Renal cortex interstitium (tissue), 11 donors: Measurements from ENCODE around the gene PCDHGA5. TPM values are rescaled to one million over a fixed set of nuclear protein-coding genes. Genes with fewer than 3 reads are reported as not detected.
"Not testable (repeated sequence)": the region's sequence is repeated elsewhere in the genome, so short reads cannot be mapped to it uniquely, and the experiment has no call there.

Experiments
- DNase-seq, 11 donors: peaks; one replicate each; pipeline ENCODE4 v3.0.0-alpha.2; 2013; ENCODE audit warnings: low read depth in 9 of 11, low spot score in 4 of 11; ENCODE audit errors: extremely low read depth in 1 of 11
- polyA plus RNA-seq, 3 donors: library from polyadenylated mRNA; unstranded; fragments of 120-200 nt; gene quantifications; one replicate each; pipeline ENCODE4 v1.2.1, GENCODE V29; 2013; ENCODE audit not compliant: insufficient read length in 3 of 3

Gene PCDHGA5
- polyA plus RNA-seq, 3 donors, result 2.1 to 2.7 (median 2.6) TPM

DNA sequence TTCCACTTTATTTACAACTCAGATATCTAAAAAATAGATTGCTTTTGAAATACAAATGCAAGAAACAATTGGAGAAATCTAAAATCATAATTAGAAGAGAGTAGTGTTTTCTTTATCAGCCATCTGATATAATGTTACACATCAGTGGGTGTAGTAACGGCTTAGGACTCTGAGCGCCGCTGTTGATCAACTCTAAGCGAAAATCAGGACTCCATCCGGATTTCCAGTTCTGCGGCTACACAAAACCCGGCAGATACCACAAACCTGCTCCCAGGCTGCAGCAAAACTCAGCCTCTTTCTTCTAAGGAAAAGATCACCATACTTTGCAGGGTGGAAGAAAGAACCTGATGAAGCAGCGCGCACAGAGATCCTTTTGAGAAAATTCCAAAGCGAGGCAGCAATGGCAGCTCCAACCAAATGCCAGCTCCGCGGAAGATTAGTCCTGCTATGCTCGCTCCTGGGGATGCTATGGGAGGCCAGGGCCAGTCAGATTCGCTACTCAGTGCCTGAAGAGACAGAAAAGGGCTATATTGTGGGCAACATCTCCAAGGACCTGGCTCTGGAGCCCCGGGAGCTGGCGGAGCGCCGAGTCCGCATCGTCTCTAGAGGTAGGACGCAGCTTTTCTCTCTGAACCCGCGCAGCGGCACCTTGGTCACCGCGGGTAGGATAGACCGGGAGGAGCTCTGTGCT, 38.7 kb downstream of the PCDHGA5 start, which contains the start of gene PCDHGA9:
Gene PCDHGA9, plus strand, starts transcription at position 226 of the 691 bp plus-strand sequence. Its CDS starts 175 bp downstream, at position 401.
- DNase-seq, result no peak

DNA sequence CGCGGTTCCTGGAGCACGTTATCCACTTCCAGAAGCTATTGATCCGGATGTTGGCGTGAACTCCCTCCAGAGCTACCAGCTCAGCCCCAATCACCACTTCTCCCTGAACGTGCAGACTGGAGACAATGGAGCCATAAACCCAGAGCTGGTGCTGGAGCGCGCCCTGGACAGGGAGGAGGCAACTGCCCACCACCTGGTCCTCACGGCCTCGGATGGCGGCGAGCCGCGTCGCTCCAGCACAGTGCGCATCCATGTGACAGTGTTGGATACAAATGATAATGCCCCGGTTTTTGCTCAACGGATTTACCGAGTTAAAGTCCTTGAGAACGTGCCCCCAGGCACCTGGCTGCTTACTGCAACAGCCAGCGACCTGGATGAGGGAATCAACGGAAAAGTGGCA, 39.4 kb downstream of the PCDHGA5 start:
- no peak for DNase-seq

DNA sequence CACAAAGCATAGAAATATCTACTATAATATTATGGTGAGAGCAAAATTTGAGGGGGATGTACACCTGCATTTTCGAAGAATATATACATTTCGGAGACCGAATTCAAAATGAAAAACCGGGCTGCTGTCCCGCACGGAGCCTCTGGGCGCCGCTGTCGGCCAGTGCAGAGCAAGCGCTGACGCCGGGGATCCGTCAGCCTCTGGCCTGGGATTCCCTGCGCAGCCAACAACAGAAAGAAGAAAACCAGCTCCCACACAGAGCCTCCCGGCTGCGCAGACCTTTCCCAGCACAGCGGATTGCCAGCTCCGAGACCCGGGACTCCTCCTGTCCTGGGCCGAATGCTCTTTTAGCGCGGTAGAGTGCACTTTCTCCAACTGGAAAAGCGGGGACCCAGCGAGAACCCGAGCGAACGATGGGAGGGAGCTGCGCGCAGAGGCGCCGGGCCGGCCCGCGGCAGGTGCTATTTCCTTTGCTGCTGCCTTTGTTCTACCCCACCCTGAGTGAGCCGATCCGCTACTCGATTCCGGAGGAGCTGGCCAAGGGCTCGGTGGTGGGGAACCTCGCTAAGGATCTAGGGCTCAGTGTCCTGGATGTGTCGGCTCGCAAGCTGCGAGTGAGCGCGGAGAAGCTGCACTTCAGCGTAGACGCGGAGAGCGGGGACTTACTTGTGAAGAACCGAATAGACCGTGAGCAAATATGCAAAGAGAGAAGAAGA, 44.0 kb downstream of the PCDHGA5 start, which contains the start of gene PCDHGB6:
Gene PCDHGB6, plus strand, starts transcription at position 232 of the 716 bp plus-strand sequence. Its CDS starts 182 bp downstream, at position 414.
- DNase-seq, result not testable (repeated sequence)

DNA sequence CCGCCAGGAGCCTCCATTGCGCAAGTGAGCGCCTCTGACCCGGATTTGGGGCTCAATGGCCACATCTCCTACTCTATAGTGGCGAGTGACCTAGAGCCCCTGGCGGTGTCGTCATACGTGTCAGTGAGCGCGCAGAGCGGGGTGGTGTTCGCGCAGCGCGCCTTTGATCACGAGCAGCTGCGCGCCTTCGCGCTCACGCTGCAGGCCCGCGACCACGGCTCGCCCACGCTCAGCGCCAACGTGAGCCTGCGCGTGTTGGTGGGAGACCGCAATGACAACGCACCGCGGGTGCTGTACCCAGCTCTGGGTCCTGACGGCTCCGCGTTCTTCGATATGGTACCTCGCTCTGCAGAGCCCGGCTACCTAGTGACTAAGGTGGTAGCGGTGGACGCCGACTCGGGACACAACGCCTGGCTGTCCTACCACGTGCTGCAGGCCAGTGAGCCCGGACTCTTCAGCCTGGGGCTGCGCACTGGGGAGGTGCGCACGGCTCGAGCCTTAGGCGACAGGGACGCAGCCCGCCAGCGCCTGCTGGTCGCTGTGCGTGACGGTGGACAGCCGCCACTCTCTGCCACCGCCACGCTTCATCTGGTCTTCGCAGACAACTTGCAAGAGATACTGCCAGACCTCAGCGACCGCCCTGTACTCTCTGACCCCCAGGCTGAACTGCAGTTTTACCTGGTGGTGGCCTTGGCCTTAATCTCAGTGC, 45.8 kb downstream of the PCDHGA5 start:
- DNase-seq, result no peak

DNA sequence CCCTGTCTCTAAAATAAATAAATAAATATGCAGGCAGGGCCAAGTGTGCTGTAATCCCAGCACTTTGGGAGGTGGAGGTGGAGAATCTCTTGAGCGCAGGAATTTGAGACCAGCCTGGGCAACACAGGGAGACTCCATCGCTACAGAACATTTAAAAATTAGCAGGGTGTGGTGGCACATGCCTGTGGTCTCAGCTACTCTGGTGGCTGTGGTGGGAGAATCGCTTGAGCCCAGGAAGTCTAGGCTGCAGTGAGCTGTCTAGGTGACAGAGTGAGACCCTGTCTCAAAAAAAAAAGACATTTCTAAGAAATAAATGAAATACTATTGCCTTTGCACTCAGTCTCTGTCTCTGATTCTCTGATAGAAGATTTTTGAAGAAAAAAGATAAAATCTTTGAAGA, 47.6 kb downstream of the PCDHGA5 start:
- no peak for DNase-seq

DNA sequence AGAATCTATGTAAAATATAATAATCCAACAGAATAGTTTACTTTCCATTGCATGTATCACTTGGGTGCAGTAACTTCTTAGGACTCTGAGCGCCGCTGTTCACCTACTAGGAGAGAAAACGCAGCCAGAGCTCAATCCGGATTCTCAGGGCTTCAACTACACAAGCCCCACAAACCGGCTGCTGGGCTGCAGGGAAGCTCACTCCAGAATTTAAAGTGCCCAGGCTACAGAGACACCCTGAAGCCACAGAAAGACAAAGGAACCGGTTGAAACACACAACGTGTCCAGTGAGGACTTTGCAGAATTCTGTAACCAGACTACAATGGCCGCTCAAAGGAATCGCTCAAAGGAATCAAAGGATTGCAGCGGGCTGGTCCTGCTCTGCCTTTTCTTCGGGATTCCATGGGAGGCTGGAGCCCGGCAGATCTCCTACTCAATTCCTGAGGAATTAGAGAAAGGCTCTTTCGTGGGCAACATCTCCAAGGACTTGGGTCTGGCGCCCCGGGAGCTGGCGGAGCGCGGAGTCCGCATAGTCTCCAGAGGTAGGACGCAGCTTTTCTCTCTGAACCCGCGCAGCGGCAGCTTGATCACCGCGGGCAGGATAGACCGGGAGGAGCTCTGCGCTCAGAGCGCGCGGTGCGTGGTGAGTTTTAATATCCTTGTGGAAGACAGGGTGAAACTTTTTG, 49.0 kb downstream of the PCDHGA5 start, which contains the start of gene PCDHGA10:
Gene PCDHGA10, plus strand, starts transcription at position 134 of the 686 bp plus-strand sequence. Its CDS starts 189 bp downstream, at position 323.
- no peak for DNase-seq

DNA sequence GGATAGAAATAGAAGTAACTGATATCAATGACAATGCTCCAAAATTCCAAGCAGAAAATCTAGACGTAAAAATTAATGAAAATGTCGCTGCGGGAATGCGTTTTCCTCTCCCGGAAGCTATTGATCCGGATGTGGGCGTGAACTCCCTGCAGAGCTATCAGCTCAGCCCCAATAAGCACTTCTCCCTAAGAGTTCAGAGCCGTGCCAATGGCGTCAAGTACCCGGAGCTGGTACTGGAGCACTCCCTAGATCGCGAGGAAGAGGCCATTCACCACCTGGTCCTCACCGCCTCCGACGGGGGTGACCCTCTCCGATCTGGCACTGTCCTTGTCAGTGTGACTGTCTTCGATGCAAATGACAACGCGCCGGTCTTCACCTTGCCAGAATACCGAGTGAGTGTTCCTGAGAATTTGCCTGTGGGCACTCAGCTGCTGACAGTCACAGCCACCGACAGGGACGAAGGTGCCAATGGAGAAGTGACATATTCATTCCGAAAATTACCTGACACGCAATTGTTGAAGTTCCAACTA, 49.6 kb downstream of the PCDHGA5 start:
- no peak for DNase-seq

DNA sequence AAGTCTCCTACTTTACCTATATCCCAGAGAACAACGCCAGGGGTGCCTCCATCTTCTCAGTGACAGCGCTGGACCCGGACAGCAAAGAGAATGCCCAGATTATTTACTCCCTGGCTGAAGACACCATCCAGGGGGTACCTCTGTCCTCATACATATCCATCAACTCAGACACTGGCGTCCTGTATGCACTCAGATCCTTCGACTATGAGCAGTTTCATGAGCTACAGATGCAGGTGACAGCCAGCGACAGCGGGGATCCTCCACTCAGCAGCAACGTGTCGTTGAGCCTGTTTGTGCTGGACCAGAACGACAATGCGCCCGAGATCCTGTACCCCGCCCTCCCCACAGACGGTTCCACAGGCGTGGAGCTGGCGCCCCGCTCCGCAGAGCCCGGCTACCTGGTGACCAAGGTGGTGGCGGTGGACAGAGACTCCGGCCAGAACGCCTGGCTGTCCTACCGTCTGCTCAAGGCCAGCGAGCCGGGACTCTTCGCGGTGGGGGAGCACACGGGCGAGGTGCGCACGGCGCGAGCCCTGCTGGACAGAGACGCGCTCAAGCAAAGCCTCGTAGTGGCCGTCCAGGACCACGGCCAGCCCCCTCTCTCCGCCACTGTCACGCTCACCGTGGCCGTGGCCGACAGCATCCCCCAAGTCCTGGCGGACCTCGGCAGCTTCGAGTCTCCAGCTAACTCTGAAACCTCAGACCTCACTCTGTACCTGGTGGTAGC, 50.7 kb downstream of the PCDHGA5 start:
- DNase-seq, result not testable (repeated sequence)

DNA sequence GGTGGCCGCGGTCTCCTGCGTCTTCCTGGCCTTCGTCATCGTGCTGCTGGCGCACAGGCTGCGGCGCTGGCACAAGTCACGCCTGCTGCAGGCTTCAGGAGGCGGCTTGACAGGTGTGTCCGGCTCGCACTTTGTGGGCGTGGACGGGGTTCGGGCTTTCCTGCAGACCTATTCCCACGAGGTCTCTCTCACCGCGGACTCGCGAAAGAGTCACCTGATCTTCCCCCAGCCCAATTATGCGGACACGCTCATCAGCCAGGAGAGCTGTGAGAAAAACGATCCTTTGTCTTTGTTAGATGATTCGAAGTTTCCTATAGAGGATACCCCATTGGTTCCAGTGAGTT, 51.3 kb downstream of the PCDHGA5 start:
- not testable (repeated sequence) for DNase-seq

Other genes starting within 250 kb of the PCDHGA5 start
- 1 to 10 TPM; 1.2 to 2.6 (median 1.7) TPM for gene PCDHB4, start 242.3 kb upstream of the PCDHGA5 start, polyA plus RNA-seq
- gene PCDHB5, start 229.0 kb upstream of the PCDHGA5 start, polyA plus RNA-seq, result 1 to 10 TPM; 6.0 to 9.0 (median 8.5) TPM
- gene PCDHB6, start 214.1 kb upstream of the PCDHGA5 start, polyA plus RNA-seq, result 1 to 10 TPM; 2.4 to 3.2 (median 3.0) TPM
- gene PCDHB7, start 191.5 kb upstream of the PCDHGA5 start, polyA plus RNA-seq, result 1 to 10 TPM; 4.0 to 4.4 (median 4.2) TPM
- 1 to 10 TPM; 1.8 to 3.7 (median 2.4) TPM for gene PCDHB8, start 186.4 kb upstream of the PCDHGA5 start, polyA plus RNA-seq
- gene PCDHB16, start 181.8 kb upstream of the PCDHGA5 start, polyA plus RNA-seq, result 1 to 10 TPM; 5.0 to 7.6 (median 5.1) TPM
- gene PCDHB9, start 177.0 kb upstream of the PCDHGA5 start, polyA plus RNA-seq, result 1 to 10 TPM; 4.1 to 4.4 (median 4.3) TPM
- 1 to 10 TPM; 4.8 to 7.5 (median 6.8) TPM for gene PCDHB10, start 171.8 kb upstream of the PCDHGA5 start, polyA plus RNA-seq
- gene PCDHB11, start 164.5 kb upstream of the PCDHGA5 start, polyA plus RNA-seq, result 1 to 10 TPM; 4.0 to 6.3 (median 4.7) TPM
- 1 to 10 TPM; 4.6 to 5.1 (median 5.0) TPM for gene PCDHB12, start 155.4 kb upstream of the PCDHGA5 start, polyA plus RNA-seq
- 1 to 10 TPM; 6.9 to 7.9 (median 7.2) TPM for gene PCDHB13, start 150.2 kb upstream of the PCDHGA5 start, polyA plus RNA-seq
- gene PCDHB14, start 140.8 kb upstream of the PCDHGA5 start, polyA plus RNA-seq, result 10 to 100 TPM in 2 of 3 donors, 1 to 10 TPM in 1; 9.5 to 11.6 (median 10.6) TPM
- gene PCDHB15, start 118.8 kb upstream of the PCDHGA5 start, polyA plus RNA-seq, result 10 to 100 TPM; 13.2 to 15.0 (median 14.9) TPM
- under 1 TPM in 2 of 3 donors, not detected in 1; 0.14 to 0.35 TPM for gene SLC25A2, start 60.1 kb upstream of the PCDHGA5 start, polyA plus RNA-seq
- gene TAF7, start 43.4 kb upstream of the PCDHGA5 start, polyA plus RNA-seq, result 100 to 1,000 TPM; 134 to 184 (median 157) TPM
- gene PCDHGA1, start 33.6 kb upstream of the PCDHGA5 start, polyA plus RNA-seq, result 1 to 10 TPM in 2 of 3 donors, under 1 TPM in 1; 0.92 to 1.2 (median 1.0) TPM
- 1 to 10 TPM; 6.0 to 7.9 (median 6.1) TPM for gene PCDHGA2, start 25.4 kb upstream of the PCDHGA5 start, polyA plus RNA-seq
- 1 to 10 TPM; 3.1 to 4.2 (median 3.6) TPM for gene PCDHGA3, start 20.3 kb upstream of the PCDHGA5 start, polyA plus RNA-seq
- gene PCDHGB1, start 14.1 kb upstream of the PCDHGA5 start, polyA plus RNA-seq, result 1 to 10 TPM; 1.5 to 2.5 (median 2.2) TPM
- gene PCDHGA4, start 9.1 kb upstream of the PCDHGA5 start, polyA plus RNA-seq, result 1 to 10 TPM; 2.0 to 3.4 (median 2.2) TPM
- 1 to 10 TPM; 3.5 to 4.3 (median 3.8) TPM for gene PCDHGB2, start 4.2 kb upstream of the PCDHGA5 start, polyA plus RNA-seq
- gene PCDHGB3, start 6.1 kb downstream of the PCDHGA5 start, polyA plus RNA-seq, result 1 to 10 TPM; 2.1 to 2.5 (median 2.5) TPM
- 1 to 10 TPM; 6.5 to 8.0 (median 7.2) TPM for gene PCDHGA6, start 9.7 kb downstream of the PCDHGA5 start, polyA plus RNA-seq
- gene PCDHGA7, start 18.6 kb downstream of the PCDHGA5 start, polyA plus RNA-seq, result 1 to 10 TPM; 2.0 to 2.7 (median 2.5) TPM
- 1 to 10 TPM; 4.9 to 6.5 (median 6.1) TPM for gene PCDHGB4, start 23.5 kb downstream of the PCDHGA5 start, polyA plus RNA-seq
- gene PCDHGA8, start 28.5 kb downstream of the PCDHGA5 start, polyA plus RNA-seq, result 1 to 10 TPM in 1 of 3 donors, under 1 TPM in 2; 0.58 to 1.0 (median 0.61) TPM
- gene PCDHGB5, start 33.8 kb downstream of the PCDHGA5 start, polyA plus RNA-seq, result 10 to 100 TPM in 2 of 3 donors, 1 to 10 TPM in 1; 8.6 to 11.5 (median 10.8) TPM
- 1 to 10 TPM; 3.6 to 6.2 (median 5.4) TPM for gene PCDHGA9, start 38.6 kb downstream of the PCDHGA5 start, polyA plus RNA-seq
- gene PCDHGB6, start 43.9 kb downstream of the PCDHGA5 start, polyA plus RNA-seq, result 1 to 10 TPM; 6.7 to 7.6 (median 7.6) TPM
- gene PCDHGA10, start 48.8 kb downstream of the PCDHGA5 start, polyA plus RNA-seq, result 1 to 10 TPM; 3.0 to 3.7 (median 3.3) TPM
- 10 to 100 TPM; 15.2 to 16.6 (median 15.7) TPM for gene PCDHGB7, start 53.5 kb downstream of the PCDHGA5 start, polyA plus RNA-seq
- gene PCDHGA11, start 56.9 kb downstream of the PCDHGA5 start, polyA plus RNA-seq, result 1 to 10 TPM; 3.9 to 5.4 (median 5.2) TPM
- gene PCDHGA12, start 66.3 kb downstream of the PCDHGA5 start, polyA plus RNA-seq, result 1 to 10 TPM; 1.5 to 3.0 (median 1.9) TPM
- gene PCDHGC3, start 111.8 kb downstream of the PCDHGA5 start, polyA plus RNA-seq, result 100 to 1,000 TPM in 1 of 3 donors, 10 to 100 TPM in 2; 90.0 to 127 (median 97.3) TPM
- gene PCDHGC4, start 120.9 kb downstream of the PCDHGA5 start, polyA plus RNA-seq, result 1 to 10 TPM; 3.4 to 3.9 (median 3.6) TPM
- 1 to 10 TPM in 1 of 3 donors, under 1 TPM in 2; 0.34 to 1.2 (median 0.36) TPM for gene PCDHGC5, start 124.9 kb downstream of the PCDHGA5 start, polyA plus RNA-seq